Calu3 (cell line): ENCODE measurements around the gene COMMD1. TPM values are rescaled to one million over a fixed set of nuclear protein-coding genes. Genes with fewer than 3 reads are reported as not detected.

Experiments used
- BruUV-seq: library from RNA; stranded (reverse); fragments of 400-500 nt; replicated peaks from 2 replicates; lab custom pipeline; 2021; lab: Mats Ljungman, UMichigan
- CTCF ChIA-PET: fragments of 300-600 bp; sonication (Branson Sonifier 250); formaldehyde crosslinking; loops from one replicate; lab custom pipeline; 2022; ENCODE audit warnings: antibody characterized with exemption; lab: Charles Lee
- DNase-seq: peaks from one replicate; pipeline ENCODE4 v3.0.0; 2022
- H3K27ac Mint-ChIP-seq: one replicate; pipeline ENCODE4 v1.8.0; 2022; ENCODE audit warnings: mixed read lengths; ENCODE audit not compliant: unreplicated experiment
- H3K27me3 Mint-ChIP-seq: one replicate; pipeline ENCODE4 v1.8.0; 2022; ENCODE audit warnings: mixed read lengths; ENCODE audit not compliant: unreplicated experiment
- H3K36me3 Mint-ChIP-seq: one replicate; pipeline ENCODE4 v1.8.0; 2022; ENCODE audit warnings: mild to moderate bottlenecking, moderate library complexity, mixed read lengths; ENCODE audit not compliant: insufficient read depth, unreplicated experiment
- H3K4me1 Mint-ChIP-seq: one replicate; pipeline ENCODE4 v1.8.0; 2022; ENCODE audit warnings: mild to moderate bottlenecking, low read depth, mixed read lengths; ENCODE audit not compliant: unreplicated experiment
- H3K4me3 Mint-ChIP-seq: one replicate; pipeline ENCODE4 v1.8.0; 2022; ENCODE audit warnings: mild to moderate bottlenecking, low read depth, moderate library complexity, mixed read lengths; ENCODE audit not compliant: unreplicated experiment
- H3K9me3 Mint-ChIP-seq: one replicate; pipeline ENCODE4 v1.8.0; 2022; ENCODE audit warnings: low read depth, mixed read lengths; ENCODE audit not compliant: unreplicated experiment
- intact Hi-C: fragments of 100-400 bp; cut with micrococcal nuclease; formaldehyde crosslinking; loops from one replicate; pipeline ENCODE4 v1.10.0; 2022; ENCODE audit not compliant: unreplicated experiment
- total RNA-seq: library from RNA; stranded (reverse); gene quantifications from 2 replicates; pipeline ENCODE4 v1.2.3, GENCODE V29; 2022
- TF ChIP-seq, protein P1 (sequence below): fragments of 200-600 bp; IDR thresholded peaks from one replicate; pipeline ENCODE4 v1.8.0; 2022; ENCODE audit warnings: antibody characterized with exemption; ENCODE audit not compliant: unreplicated experiment

Gene COMMD1
- total RNA-seq, 1 experiment from 2014 or later = 19.4 TPM

DNA sequence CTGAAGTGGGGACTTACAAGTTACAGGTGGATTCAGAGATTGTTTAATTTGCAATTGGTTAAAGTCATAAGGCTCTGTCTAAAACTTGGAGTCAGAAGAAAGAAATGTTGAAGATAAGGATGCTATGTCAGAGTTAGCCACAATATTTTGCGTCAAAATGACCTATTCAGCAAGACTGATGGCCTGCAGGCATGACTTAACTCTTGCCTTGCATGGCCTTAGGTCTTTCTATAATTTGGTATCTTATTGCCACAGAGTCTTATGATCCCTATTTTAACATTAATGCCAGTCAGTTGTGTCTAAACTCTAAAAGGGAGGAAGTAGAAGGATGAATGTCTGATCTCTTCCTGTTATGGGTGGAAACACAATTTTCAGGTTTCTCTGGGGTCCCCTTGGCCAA lies 5.2 kb upstream of the COMMD1 start:
- DNase-seq = no peak
- Mint-ChIP-seq H3K4me3 (no peak overlapping the region), H3K9me3 (no peaks in the 10 kb centered on the region), H3K27me3 (no peaks in the 10 kb centered on the region), H3K27ac (no peak overlapping the region), H3K36me3 (peaks cover under 1% of the 10 kb centered on the region), H3K4me1 (no peaks in the 10 kb centered on the region)
- no TSS peak for BruUV-seq
- CTCF ChIA-PET = no interaction called here
- intact Hi-C loops = no loop called here
- TF ChIP-seq, protein P1, sequence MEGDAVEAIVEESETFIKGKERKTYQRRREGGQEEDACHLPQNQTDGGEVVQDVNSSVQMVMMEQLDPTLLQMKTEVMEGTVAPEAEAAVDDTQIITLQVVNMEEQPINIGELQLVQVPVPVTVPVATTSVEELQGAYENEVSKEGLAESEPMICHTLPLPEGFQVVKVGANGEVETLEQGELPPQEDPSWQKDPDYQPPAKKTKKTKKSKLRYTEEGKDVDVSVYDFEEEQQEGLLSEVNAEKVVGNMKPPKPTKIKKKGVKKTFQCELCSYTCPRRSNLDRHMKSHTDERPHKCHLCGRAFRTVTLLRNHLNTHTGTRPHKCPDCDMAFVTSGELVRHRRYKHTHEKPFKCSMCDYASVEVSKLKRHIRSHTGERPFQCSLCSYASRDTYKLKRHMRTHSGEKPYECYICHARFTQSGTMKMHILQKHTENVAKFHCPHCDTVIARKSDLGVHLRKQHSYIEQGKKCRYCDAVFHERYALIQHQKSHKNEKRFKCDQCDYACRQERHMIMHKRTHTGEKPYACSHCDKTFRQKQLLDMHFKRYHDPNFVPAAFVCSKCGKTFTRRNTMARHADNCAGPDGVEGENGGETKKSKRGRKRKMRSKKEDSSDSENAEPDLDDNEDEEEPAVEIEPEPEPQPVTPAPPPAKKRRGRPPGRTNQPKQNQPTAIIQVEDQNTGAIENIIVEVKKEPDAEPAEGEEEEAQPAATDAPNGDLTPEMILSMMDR = no peak

DNA sequence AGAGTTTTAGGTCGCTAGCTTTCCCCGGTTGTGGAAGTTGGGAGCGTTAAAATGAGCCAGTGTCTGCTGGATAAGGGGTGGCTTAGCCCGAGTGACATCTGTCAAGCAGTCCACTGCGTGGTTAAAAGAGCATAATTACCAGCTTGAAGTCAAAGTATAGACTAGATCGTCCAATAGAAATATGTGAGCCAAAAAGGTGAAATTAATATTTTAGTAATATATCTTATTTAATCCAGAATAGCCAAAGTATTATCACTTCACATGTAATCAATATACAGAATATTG lies 654 bp downstream of the COMMD1 start:
- CTCF ChIA-PET = no interaction called here
- no peaks in the 10 kb centered on the region for H3K4me1 Mint-ChIP-seq

DNA sequence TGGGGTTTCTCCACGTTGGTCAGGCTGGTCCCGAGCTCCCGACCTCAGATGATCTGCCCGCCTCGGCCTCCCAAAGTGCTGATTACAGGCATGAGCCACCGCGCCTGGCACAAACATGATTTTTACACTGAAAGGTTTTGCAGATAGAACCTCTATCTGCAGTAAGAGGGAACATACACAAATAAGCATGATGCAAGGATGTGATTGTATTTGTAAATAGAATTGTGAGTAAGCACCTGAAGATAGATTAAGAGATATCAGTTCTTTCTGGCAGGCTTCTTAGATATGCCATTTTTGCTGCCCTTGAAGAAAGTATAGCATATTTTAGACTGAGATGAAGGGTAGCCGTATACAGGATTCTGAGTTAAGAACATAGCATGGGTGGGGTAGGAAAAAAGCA lies 3.6 kb downstream of the COMMD1 start:
- no peak overlapping the region for H3K4me3 Mint-ChIP-seq
- H3K27ac Mint-ChIP-seq = no peak overlapping the region
- BruUV-seq = no TSS peak
- H3K27me3 Mint-ChIP-seq = no peaks in the 10 kb centered on the region
- TF ChIP-seq, protein P1 = no peak
- intact Hi-C loops = no loop called here
- H3K36me3 Mint-ChIP-seq = peaks cover 10% of the 10 kb centered on the region
- CTCF ChIA-PET = no interaction called here
- H3K4me1 Mint-ChIP-seq = no peaks in the 10 kb centered on the region
- H3K9me3 Mint-ChIP-seq = no peaks in the 10 kb centered on the region
- no peak for DNase-seq

More for the DNA sequence above, 654 bp downstream of the COMMD1 start:
- H3K27ac Mint-ChIP-seq = peak overlapping the region; percentile 68
- peak overlapping the region; percentile 97 for H3K4me3 Mint-ChIP-seq
- TF ChIP-seq, protein P1 = no peak
- no TSS peak for BruUV-seq
- no peak for DNase-seq
- no peaks in the 10 kb centered on the region for H3K9me3 Mint-ChIP-seq
- peaks cover 10% of the 10 kb centered on the region for H3K36me3 Mint-ChIP-seq
- H3K27me3 Mint-ChIP-seq = no peaks in the 10 kb centered on the region
- intact Hi-C loops = no loop called here

DNA sequence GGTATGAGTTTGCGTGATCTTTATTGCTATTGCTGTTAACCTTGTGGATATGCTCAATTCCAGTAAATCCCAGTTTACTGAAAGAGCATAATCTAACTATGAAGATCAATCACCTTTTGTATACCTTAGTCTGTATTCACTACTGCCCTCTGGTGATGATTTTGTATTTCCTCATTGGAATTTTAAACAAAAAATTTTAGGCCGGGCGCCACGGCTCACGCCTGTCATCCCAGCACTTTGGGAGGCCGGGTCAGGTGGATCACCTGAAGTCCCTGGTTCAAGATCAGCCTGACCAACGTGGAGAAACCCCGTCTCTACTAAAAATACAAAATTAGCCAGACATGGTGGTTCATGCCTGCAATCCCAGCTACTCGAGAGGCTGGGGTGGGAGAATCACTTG lies 5.1 kb downstream of the COMMD1 start:
- peak; percentile 24 for DNase-seq

More for the DNA sequence above, 5.1 kb downstream of the COMMD1 start:
- BruUV-seq = no TSS peak
- Mint-ChIP-seq H3K4me3 (no peak overlapping the region), H3K9me3 (no peaks in the 10 kb centered on the region), H3K36me3 (peaks cover 6% of the 10 kb centered on the region), H3K27ac (no peak overlapping the region), H3K27me3 (no peaks in the 10 kb centered on the region), H3K4me1 (no peaks in the 10 kb centered on the region)
- intact Hi-C loops = loop anchor here (5.0 to 10.0 kb wide), 2 partner anchors 773 to 864 kb away; no protein-coding TSS in a partner anchor
- TF ChIP-seq, protein P1 = no peak
- CTCF ChIA-PET = interaction anchor here (0.7 kb wide), 1 partner anchor 330 kb away, joined by 3 read pairs; no protein-coding TSS in a partner anchor
